Panc1 (cell line): Measurements from ENCODE around the gene EEF1AKMT3. TPM values are rescaled to one million over a fixed set of nuclear protein-coding genes. Genes with fewer than 3 reads are reported as not detected.

ENCODE experiments used
- ATAC-seq: fragments of 200-7000 bp; cut with Tn5 transposase; 2 replicates; pipeline ENCODE4 v1.9.1; 2020; ENCODE audit warnings: mild to moderate bottlenecking, moderate library complexity
- BruUV-seq: library from RNA; stranded (reverse); fragments of 400-500 nt; replicated peaks from 2 replicates; lab custom pipeline; 2021; lab: Mats Ljungman, UMichigan
- CTCF ChIA-PET: fragments of 300-600 bp; sonication (Branson Sonifier 250); formaldehyde crosslinking; loops from one replicate; lab custom pipeline; 2022; ENCODE audit warnings: antibody characterized with exemption; lab: Charles Lee
- POLR2A ChIA-PET: fragments of 300-600 bp; sonication (Branson Sonifier 250); formaldehyde crosslinking; loops from one replicate; lab custom pipeline; 2022; ENCODE audit warnings: antibody characterized with exemption; lab: Charles Lee
- DNase-seq: peaks from one replicate; pipeline ENCODE4 v3.0.0-alpha.2; 2010; ENCODE audit warnings: low read depth, low spot score
- H3K27ac ChIP-seq: 2 replicates; pipeline ENCODE4 v1.5.1; 2011; ENCODE audit warnings: mild to moderate bottlenecking, low read length, inconsistent platforms
- H3K27me3 ChIP-seq: fragments of 200-500 bp; sonication (Bioruptor generic); 2 replicates; pipeline ENCODE4 v1.6.0; 2014; ENCODE audit warnings: low read length, inconsistent platforms; ENCODE audit not compliant: control insufficient read depth, insufficient read depth
- H3K36me3 ChIP-seq: fragments of 200-500 bp; sonication (Bioruptor generic); 2 replicates; pipeline ENCODE4 v1.5.1; 2014; ENCODE audit warnings: inconsistent platforms, mild to moderate bottlenecking, low read length, moderate library complexity; ENCODE audit not compliant: control insufficient read depth, insufficient read depth
- H3K4me1 ChIP-seq: 2 replicates; pipeline ENCODE4 v1.5.1; 2011; ENCODE audit warnings: inconsistent platforms, mild to moderate bottlenecking, low read length, moderate library complexity; ENCODE audit not compliant: control insufficient read depth, insufficient read depth
- H3K4me3 ChIP-seq, 2 experiments: 2 replicates each; pipeline ENCODE4 v1.5.1; 2011 to 2012; ENCODE audit warnings: low read depth in 2 of 2, low read length in 2 of 2, mild to moderate bottlenecking in 2 of 2, inconsistent platforms in 1 of 2, moderate library complexity in 1 of 2
- H3K9me3 ChIP-seq: fragments of 200-500 bp; sonication (Bioruptor generic); 2 replicates; pipeline ENCODE4 v1.5.1; 2014; ENCODE audit warnings: low read depth, mild to moderate bottlenecking, inconsistent platforms, low read length, moderate library complexity; ENCODE audit not compliant: control insufficient read depth, insufficient read depth
- POLR2AphosphoS5 ChIP-seq: IDR thresholded peaks from 2 replicates; pipeline ENCODE4 v1.6.1; 2012; ENCODE audit warnings: mild to moderate bottlenecking, low read depth, low read length, moderate library complexity
- SIN3A ChIP-seq: IDR thresholded peaks from 2 replicates; pipeline ENCODE4 v1.6.1; 2012; ENCODE audit warnings: low read depth, mild to moderate bottlenecking, low read length, moderate library complexity, borderline replicate concordance; ENCODE audit not compliant: insufficient read depth
- TCF7L2 ChIP-seq: IDR thresholded peaks from 2 replicates; pipeline ENCODE4 v1.6.1; 2011; ENCODE audit warnings: mild to moderate bottlenecking, low read depth, low read length, inconsistent platforms
- in situ Hi-C: cut with HindIII; loops from 2 replicates; pipeline ENCODE4 v1.10.0; 2016; ENCODE audit warnings: low sequenced_read_pairs, low pct_unique_long_range_greater_than_20kb
- intact Hi-C: fragments of 100-400 bp; cut with micrococcal nuclease; formaldehyde crosslinking; loops from one replicate; pipeline ENCODE4 v1.10.0; 2022; ENCODE audit not compliant: unreplicated experiment
- total RNA-seq: library from RNA; stranded (reverse); gene quantifications from one replicate; pipeline ENCODE4 v1.2.1, GENCODE V29; 2021; ENCODE audit not compliant: unreplicated experiment
- TF ChIP-seq, protein P1 (sequence below), 2 experiments: IDR thresholded peaks; 2 replicates each; pipeline ENCODE4 v1.6.1; 2011 to 2012; ENCODE audit warnings: low read depth in 2 of 2, control low read depth in 1 of 2, low read length in 1 of 2, mild to moderate bottlenecking in 1 of 2, moderate library complexity in 1 of 2; ENCODE audit not compliant: insufficient read depth in 1 of 2
- TF ChIP-seq, protein P2 (sequence below): fragments of 450-650 bp; IDR thresholded peaks from 2 replicates; pipeline ENCODE4 v1.5.1; 2017; ENCODE audit warnings: mild to moderate bottlenecking

EEF1AKMT3 gene
- total RNA-seq, 1 experiment from 2014 or later, result 7.4 TPM

DNA sequence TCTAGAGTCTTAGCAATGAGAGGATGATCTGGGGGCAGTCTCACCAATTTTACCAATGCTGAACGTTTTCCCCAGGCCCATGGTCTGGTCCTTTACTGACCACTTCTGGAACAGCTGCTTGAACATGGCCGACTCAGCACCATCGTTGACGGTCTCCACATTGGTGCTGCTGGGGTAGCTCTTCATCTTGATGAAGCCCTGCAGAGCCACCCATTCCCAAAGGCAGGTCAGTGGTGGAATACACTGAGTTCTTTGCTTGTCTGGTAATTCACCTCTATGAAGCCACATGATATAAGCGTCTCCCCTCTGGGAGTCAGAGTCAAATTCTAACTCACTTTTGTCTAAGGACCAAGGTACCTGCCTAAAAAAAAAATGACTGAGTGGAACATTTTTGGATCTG, 35.9 kb downstream of the EEF1AKMT3 start:
- H3K27ac ChIP-seq, result no peak overlapping the region
- in situ Hi-C loops (no loop called here), intact Hi-C loops (no loop called here)
- CTCF ChIA-PET, result no interaction called here
- H3K9me3 ChIP-seq, result no peaks in the 10 kb centered on the region
- TF ChIP-seq, protein P1, sequence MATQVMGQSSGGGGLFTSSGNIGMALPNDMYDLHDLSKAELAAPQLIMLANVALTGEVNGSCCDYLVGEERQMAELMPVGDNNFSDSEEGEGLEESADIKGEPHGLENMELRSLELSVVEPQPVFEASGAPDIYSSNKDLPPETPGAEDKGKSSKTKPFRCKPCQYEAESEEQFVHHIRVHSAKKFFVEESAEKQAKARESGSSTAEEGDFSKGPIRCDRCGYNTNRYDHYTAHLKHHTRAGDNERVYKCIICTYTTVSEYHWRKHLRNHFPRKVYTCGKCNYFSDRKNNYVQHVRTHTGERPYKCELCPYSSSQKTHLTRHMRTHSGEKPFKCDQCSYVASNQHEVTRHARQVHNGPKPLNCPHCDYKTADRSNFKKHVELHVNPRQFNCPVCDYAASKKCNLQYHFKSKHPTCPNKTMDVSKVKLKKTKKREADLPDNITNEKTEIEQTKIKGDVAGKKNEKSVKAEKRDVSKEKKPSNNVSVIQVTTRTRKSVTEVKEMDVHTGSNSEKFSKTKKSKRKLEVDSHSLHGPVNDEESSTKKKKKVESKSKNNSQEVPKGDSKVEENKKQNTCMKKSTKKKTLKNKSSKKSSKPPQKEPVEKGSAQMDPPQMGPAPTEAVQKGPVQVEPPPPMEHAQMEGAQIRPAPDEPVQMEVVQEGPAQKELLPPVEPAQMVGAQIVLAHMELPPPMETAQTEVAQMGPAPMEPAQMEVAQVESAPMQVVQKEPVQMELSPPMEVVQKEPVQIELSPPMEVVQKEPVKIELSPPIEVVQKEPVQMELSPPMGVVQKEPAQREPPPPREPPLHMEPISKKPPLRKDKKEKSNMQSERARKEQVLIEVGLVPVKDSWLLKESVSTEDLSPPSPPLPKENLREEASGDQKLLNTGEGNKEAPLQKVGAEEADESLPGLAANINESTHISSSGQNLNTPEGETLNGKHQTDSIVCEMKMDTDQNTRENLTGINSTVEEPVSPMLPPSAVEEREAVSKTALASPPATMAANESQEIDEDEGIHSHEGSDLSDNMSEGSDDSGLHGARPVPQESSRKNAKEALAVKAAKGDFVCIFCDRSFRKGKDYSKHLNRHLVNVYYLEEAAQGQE (IDR thresholded peaks at IDR 0.05; ENCODE audit: insufficient read depth in 1 of 2, low read depth in 2 of 2, low read length in 1 of 2), result no peak
- TF ChIP-seq SIN3A (no peak), POLR2AphosphoS5 (no peak), TCF7L2 (no peak)
- TF ChIP-seq, protein P2, sequence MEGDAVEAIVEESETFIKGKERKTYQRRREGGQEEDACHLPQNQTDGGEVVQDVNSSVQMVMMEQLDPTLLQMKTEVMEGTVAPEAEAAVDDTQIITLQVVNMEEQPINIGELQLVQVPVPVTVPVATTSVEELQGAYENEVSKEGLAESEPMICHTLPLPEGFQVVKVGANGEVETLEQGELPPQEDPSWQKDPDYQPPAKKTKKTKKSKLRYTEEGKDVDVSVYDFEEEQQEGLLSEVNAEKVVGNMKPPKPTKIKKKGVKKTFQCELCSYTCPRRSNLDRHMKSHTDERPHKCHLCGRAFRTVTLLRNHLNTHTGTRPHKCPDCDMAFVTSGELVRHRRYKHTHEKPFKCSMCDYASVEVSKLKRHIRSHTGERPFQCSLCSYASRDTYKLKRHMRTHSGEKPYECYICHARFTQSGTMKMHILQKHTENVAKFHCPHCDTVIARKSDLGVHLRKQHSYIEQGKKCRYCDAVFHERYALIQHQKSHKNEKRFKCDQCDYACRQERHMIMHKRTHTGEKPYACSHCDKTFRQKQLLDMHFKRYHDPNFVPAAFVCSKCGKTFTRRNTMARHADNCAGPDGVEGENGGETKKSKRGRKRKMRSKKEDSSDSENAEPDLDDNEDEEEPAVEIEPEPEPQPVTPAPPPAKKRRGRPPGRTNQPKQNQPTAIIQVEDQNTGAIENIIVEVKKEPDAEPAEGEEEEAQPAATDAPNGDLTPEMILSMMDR, result no peak
- no peaks in the 10 kb centered on the region for H3K27me3 ChIP-seq
- DNase-seq (no peak), ATAC-seq (no peak)
- no peak overlapping the region for H3K4me3 ChIP-seq
- POLR2A ChIA-PET, result no interaction called here
- no peaks in the 10 kb centered on the region for H3K36me3 ChIP-seq
- BruUV-seq, result no TSS peak
- H3K4me1 ChIP-seq, result no peaks in the 10 kb centered on the region

DNA sequence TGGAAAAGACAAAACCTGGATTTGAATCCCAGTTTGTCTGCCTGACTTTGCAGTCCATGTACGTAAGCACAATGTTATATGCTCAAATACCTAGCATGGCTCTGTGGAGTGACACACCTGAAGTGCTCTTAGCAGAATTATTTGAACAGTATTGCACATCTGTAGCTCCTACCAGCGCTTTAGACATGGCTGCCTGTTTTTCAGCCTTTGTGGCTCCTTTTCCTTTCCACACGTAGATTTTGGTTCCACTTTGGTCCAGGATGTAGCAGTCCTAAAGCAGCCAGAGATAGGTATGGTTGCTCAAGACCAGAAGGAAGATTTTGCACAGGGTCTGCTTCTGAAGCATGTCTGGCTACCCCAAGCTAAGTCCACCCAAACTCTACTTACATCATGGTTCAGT, 37.0 kb downstream of the EEF1AKMT3 start:
- H3K4me1 ChIP-seq, result no peaks in the 10 kb centered on the region
- in situ Hi-C loops, result no loop called here
- POLR2A ChIA-PET, result no interaction called here

More for the DNA sequence above, 37.0 kb downstream of the EEF1AKMT3 start:
- intact Hi-C loops, result no loop called here
- ATAC-seq (no peak), DNase-seq (no peak)
- no peak for TF ChIP-seq SIN3A
- no peak for TF ChIP-seq POLR2AphosphoS5
- TF ChIP-seq, protein P2, result no peak
- no peak for TF ChIP-seq TCF7L2
- TF ChIP-seq, protein P1 (IDR thresholded peaks at IDR 0.05; ENCODE audit: insufficient read depth in 1 of 2, low read depth in 2 of 2, low read length in 1 of 2), result no peak
- H3K36me3 ChIP-seq, result no peaks in the 10 kb centered on the region
- BruUV-seq, result no TSS peak
- CTCF ChIA-PET, result no interaction called here
- no peaks in the 10 kb centered on the region for H3K9me3 ChIP-seq
- no peak overlapping the region for H3K27ac ChIP-seq
- H3K27me3 ChIP-seq, result no peaks in the 10 kb centered on the region
- no peak overlapping the region for H3K4me3 ChIP-seq
